Measurements from ENCODE around the gene SYCE1L. TPM values are rescaled to one million over a fixed set of nuclear protein-coding genes. Genes with fewer than 3 reads are reported as not detected.

Gene SYCE1L
- total and polyA plus RNA-seq, 9 of the 15 experiments (the other 6 are each of a cell fraction or from before 2014, with no cell fraction given) = 0.54 to 2.7 (median 1.1) TPM; not detected in 5

GRCh38 chr16:77171745-77172635 lies 27.2 kb upstream of the SYCE1L start:
- 0% methylated on average over 5 of the region's 5 CpGs for WGBS (ENCODE audit: insufficient coverage, low coverage, missing lambda C conversion rate)
- ATAC-seq (peak; percentile 87), FAIRE-seq (peak; percentile 86), DNase-seq (ENCODE audit: extremely low read depth in 1 of 4, low spot score in 3 of 4) (peak; percentile 55 to 73 (median 60))
- Histone ChIP-seq H4K20me1 (replicated peaks; ENCODE audit: control insufficient read depth, insufficient read depth, low read length) (no peaks in the 10 kb centered on the region), H3K36me3 (ENCODE audit: control insufficient read depth, insufficient read depth, low read length) (no peaks in the 10 kb centered on the region), H3K9me1 (ENCODE audit: control insufficient read depth, insufficient read depth, low read length) (no peaks in the 10 kb centered on the region), H3K79me2 (ENCODE audit: control insufficient read depth, insufficient read depth, low read length) (no peaks in the 10 kb centered on the region), H3K27me3 (ENCODE audit: control insufficient read depth in 2 of 2, insufficient read depth in 2 of 2, low read length in 2 of 2) (no peaks in the 10 kb centered on the region; a peak in 1 of 5 replicates), H3K4me2 (ENCODE audit: insufficient read depth, low read length) (no peak overlapping the region), H3K4me3 (no peak overlapping the region), H3K9me3 (replicated peaks; ENCODE audit: control insufficient read depth, insufficient read depth, low read depth, low read length) (no peaks in the 10 kb centered on the region), H2AFZ (ENCODE audit: low read depth, low read length) (no peak overlapping the region), H3K9ac (ENCODE audit: insufficient read depth in 1 of 2, low read depth in 2 of 2, low read length in 2 of 2) (no peak overlapping the region), H3K27ac (ENCODE audit: extremely low read depth, low read depth, low read length) (no peak overlapping the region), H3K4me1 (replicated peaks in 1 of 2; ENCODE audit: control insufficient read depth in 2 of 2, insufficient read depth in 2 of 2, low read length in 2 of 2) (no peaks in the 10 kb centered on the region)
- intact Hi-C loops (cut with micrococcal nuclease) (loop anchor here (1.0 kb wide), 2 partner anchors 1369 to 1383 kb away; no protein-coding TSS in a partner anchor), in situ Hi-C loops (cut with MboI) (loop anchor here (5.0 to 25.0 kb wide), 2 partner anchors 510 to 1385 kb away; no protein-coding TSS in a partner anchor)
- no TSS peak for BruUV-seq (replicated peaks)
- POLR2A ChIA-PET = interaction anchor here (0.6 kb wide), 1 partner anchor 94 kb away, joined by 3 read pairs; no protein-coding TSS in a partner anchor
- CTCF ChIA-PET (ENCODE audit: low intra/inter-chr PET ratio) = interaction anchor here (0.6 to 4.2 kb wide), 4 partner anchors 129 to 1926 kb away, joined by 3 to 23 read pairs (median 5); no protein-coding TSS in a partner anchor
- no peak for TF ChIP-seq ZNF780A (CRISPR knock-in tag; IDR thresholded peaks at IDR 0.05)
- TF ChIP-seq NFIC (IDR thresholded peaks at IDR 0.05) = 0 out of 2 replicates have a peak, but pooled peaks have one; percentile 23
- TF ChIP-seq KLF16 (IDR thresholded peaks at IDR 0.05) = peak; percentile 33; the same call in 1 of the 2 replicates
- no peak for TF ChIP-seq MNT (conservative IDR thresholded peaks at IDR 0.05)
- TF ChIP-seq SMC3 (conservative IDR thresholded peaks at IDR 0.05; ENCODE audit: insufficient read depth, low read depth, low read length) = peak; percentile 44; the same call in 1 of the 2 replicates
- no peak for TF ChIP-seq ZNF395 (CRISPR knock-in tag; IDR thresholded peaks at IDR 0.05)
- TF ChIP-seq TSHZ1 (CRISPR knock-in tag; IDR thresholded peaks at IDR 0.05) = no peak
- no peak for TF ChIP-seq GATAD2B (IDR thresholded peaks at IDR 0.05; ENCODE audit: borderline replicate concordance)
- TF ChIP-seq DEAF1 (CRISPR knock-in tag; IDR thresholded peaks at IDR 0.05) = 0 out of 2 replicates have a peak, but pooled peaks have one; percentile 23
- no peak for TF ChIP-seq SMAD2 (IDR thresholded peaks at IDR 0.05; ENCODE audit: low read depth, low read length)

Data from K562 (cell line).